PC-3 (cell line): Measurements from ENCODE around the gene HTD2. TPM values are rescaled to one million over a fixed set of nuclear protein-coding genes. Genes with fewer than 3 reads are reported as not detected.

Experiments
- ATAC-seq: fragments of 200-7000 bp; cut with Tn5 transposase; 2 replicates; pipeline ENCODE4 v1.9.1; 2020; ENCODE audit warnings: mild to moderate bottlenecking, moderate library complexity
- BruUV-seq: library from RNA; stranded (reverse); fragments of 400-500 nt; replicated peaks from 2 replicates; lab custom pipeline; 2021; lab: Mats Ljungman, UMichigan
- CTCF ChIA-PET: fragments of 300-600 bp; sonication (Branson Sonifier 250); formaldehyde crosslinking; loops from one replicate; lab custom pipeline; 2022; ENCODE audit warnings: antibody characterized with exemption; lab: Charles Lee
- POLR2A ChIA-PET: fragments of 300-600 bp; sonication (Branson Sonifier 250); formaldehyde crosslinking; loops from one replicate; lab custom pipeline; 2022; ENCODE audit warnings: antibody characterized with exemption; ENCODE audit not compliant: unreplicated experiment; lab: Charles Lee
- DNase-seq: peaks from one replicate; pipeline ENCODE4 v3.0.0-alpha.2; 2015
- H2AFZ ChIP-seq: fragments of 300-600 bp; sonication (generic); 2 replicates; pipeline ENCODE4 v1.6.0; 2016; ENCODE audit warnings: antibody characterized with exemption, low read length
- H3F3A ChIP-seq: fragments of 300-600 bp; sonication (generic); one replicate; pipeline ENCODE4 v1.6.0; 2017; ENCODE audit warnings: antibody characterized with exemption, low read length, control low read depth, mild to moderate bottlenecking; ENCODE audit not compliant: unreplicated experiment
- H3K27ac ChIP-seq: fragments of 300-600 bp; sonication (generic); 2 replicates; pipeline ENCODE4 v1.5.1; 2016; ENCODE audit warnings: mild to moderate bottlenecking, low read length
- H3K27me3 ChIP-seq: fragments of 300-600 bp; sonication (generic); 2 replicates; pipeline ENCODE4 v1.6.1; 2016; ENCODE audit warnings: low read length, mixed read lengths
- H3K36me3 ChIP-seq: fragments of 300-600 bp; sonication (generic); 2 replicates; pipeline ENCODE4 v1.6.1; 2016; ENCODE audit warnings: low read depth, mixed run types, low read length, mixed read lengths
- H3K4me1 ChIP-seq: fragments of 300-600 bp; sonication (generic); 2 replicates; pipeline ENCODE4 v1.5.1; 2016; ENCODE audit warnings: low read length; ENCODE audit not compliant: insufficient read depth
- H3K4me2 ChIP-seq: fragments of 300-600 bp; sonication (generic); 2 replicates; pipeline ENCODE4 v1.6.0; 2016; ENCODE audit warnings: low read length
- H3K4me3 ChIP-seq: fragments of 300-600 bp; sonication (generic); 2 replicates; pipeline ENCODE4 v1.5.1; 2016; ENCODE audit warnings: mild to moderate bottlenecking, low read length, mixed read lengths
- H3K79me2 ChIP-seq: fragments of 300-600 bp; sonication (generic); 2 replicates; pipeline ENCODE4 v1.6.1; 2017; ENCODE audit warnings: low read length, mixed read lengths
- H3K9ac ChIP-seq: fragments of 300-600 bp; sonication (generic); 2 replicates; pipeline ENCODE4 v1.6.0; 2016; ENCODE audit warnings: mild to moderate bottlenecking, low read length
- H3K9me2 ChIP-seq: fragments of 300-600 bp; sonication (generic); replicated peaks from 2 replicates; pipeline ENCODE4 v1.6.1; 2016; ENCODE audit warnings: mixed run types, low read length, mixed read lengths
- H3K9me3 ChIP-seq: fragments of 300-600 bp; sonication (generic); 2 replicates; pipeline ENCODE4 v1.6.1; 2016; ENCODE audit warnings: low read length, mixed read lengths
- H4K20me1 ChIP-seq: fragments of 300-600 bp; sonication (generic); 2 replicates; pipeline ENCODE4 v1.6.1; 2016; ENCODE audit warnings: low read length, mixed read lengths
- EZH2 ChIP-seq: fragments of 300-600 bp; sonication (generic); IDR thresholded peaks from one replicate; pipeline ENCODE4 v1.6.1; 2017; ENCODE audit warnings: antibody characterized with exemption, mild to moderate bottlenecking, low read length; ENCODE audit not compliant: unreplicated experiment
- EZH2phosphoT487 ChIP-seq: fragments of 300-600 bp; sonication (generic); IDR thresholded peaks from 2 replicates; pipeline ENCODE4 v1.6.1; 2018; ENCODE audit warnings: mild to moderate bottlenecking, antibody characterized with exemption, low read length, borderline replicate concordance
- intact Hi-C: fragments of 100-400 bp; cut with micrococcal nuclease; formaldehyde crosslinking; loops from 2 replicates; pipeline ENCODE4 v1.9.0; 2023
- total RNA-seq: library from RNA; depleted of rRNA; stranded (reverse); fragments of >200 nt; gene quantifications from 2 replicates; pipeline ENCODE4 v1.2.3, GENCODE V29; 2014
- TF ChIP-seq, protein P1 (sequence below): fragments of 300-600 bp; sonication (generic); conservative IDR thresholded peaks from 2 replicates; pipeline ENCODE4 v1.5.1; 2017; ENCODE audit warnings: antibody characterized with exemption, low read depth, mild to moderate bottlenecking, low read length

HTD2 gene
- total RNA-seq, 1 experiment from 2014 or later = 6.9 TPM

DNA sequence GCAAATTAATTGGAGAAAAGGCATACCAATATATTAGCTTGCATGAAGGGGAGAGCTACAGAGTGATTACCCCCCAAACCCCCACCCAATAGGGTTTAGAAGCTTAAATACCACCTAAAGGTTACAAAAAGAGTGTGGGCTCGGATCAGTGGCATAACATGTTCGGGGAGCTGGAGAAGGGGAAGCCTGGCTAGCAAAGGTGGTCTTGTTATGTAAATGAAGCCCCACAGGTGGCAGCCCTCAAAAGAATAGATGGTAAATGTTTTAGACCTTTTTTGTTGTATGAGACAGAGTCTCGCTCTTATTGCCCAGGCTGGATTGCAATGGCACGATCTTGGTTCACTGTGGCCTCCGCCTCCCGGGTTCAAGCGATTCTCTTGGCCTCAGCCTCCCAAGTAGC is 15.5 kb downstream of the HTD2 start:
- Histone ChIP-seq H3F3A (no peaks in the 10 kb centered on the region), H3K9me3 (no peaks in the 10 kb centered on the region), H4K20me1 (no peaks in the 10 kb centered on the region), H3K4me2 (no peak overlapping the region), H3K27ac (no peak overlapping the region), H3K9me2 (no peaks in the 10 kb centered on the region), H3K4me3 (no peak overlapping the region), H3K27me3 (no peaks in the 10 kb centered on the region), H3K36me3 (peaks cover 22% of the 10 kb centered on the region), H3K79me2 (no peaks in the 10 kb centered on the region), H3K4me1 (no peaks in the 10 kb centered on the region), H2AFZ (no peak overlapping the region), H3K9ac (no peak overlapping the region)
- TF ChIP-seq, protein P1, sequence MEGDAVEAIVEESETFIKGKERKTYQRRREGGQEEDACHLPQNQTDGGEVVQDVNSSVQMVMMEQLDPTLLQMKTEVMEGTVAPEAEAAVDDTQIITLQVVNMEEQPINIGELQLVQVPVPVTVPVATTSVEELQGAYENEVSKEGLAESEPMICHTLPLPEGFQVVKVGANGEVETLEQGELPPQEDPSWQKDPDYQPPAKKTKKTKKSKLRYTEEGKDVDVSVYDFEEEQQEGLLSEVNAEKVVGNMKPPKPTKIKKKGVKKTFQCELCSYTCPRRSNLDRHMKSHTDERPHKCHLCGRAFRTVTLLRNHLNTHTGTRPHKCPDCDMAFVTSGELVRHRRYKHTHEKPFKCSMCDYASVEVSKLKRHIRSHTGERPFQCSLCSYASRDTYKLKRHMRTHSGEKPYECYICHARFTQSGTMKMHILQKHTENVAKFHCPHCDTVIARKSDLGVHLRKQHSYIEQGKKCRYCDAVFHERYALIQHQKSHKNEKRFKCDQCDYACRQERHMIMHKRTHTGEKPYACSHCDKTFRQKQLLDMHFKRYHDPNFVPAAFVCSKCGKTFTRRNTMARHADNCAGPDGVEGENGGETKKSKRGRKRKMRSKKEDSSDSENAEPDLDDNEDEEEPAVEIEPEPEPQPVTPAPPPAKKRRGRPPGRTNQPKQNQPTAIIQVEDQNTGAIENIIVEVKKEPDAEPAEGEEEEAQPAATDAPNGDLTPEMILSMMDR = no peak
- TF ChIP-seq EZH2phosphoT487 (no peak), EZH2 (no peak)
- intact Hi-C loops = loop anchor here (1.0 kb wide), 1 partner anchor 93 kb away; no protein-coding TSS in a partner anchor
- no TSS peak for BruUV-seq
- ATAC-seq (no peak), DNase-seq (no peak)
- ChIA-PET CTCF (no interaction called here), POLR2A (no interaction called here)

DNA sequence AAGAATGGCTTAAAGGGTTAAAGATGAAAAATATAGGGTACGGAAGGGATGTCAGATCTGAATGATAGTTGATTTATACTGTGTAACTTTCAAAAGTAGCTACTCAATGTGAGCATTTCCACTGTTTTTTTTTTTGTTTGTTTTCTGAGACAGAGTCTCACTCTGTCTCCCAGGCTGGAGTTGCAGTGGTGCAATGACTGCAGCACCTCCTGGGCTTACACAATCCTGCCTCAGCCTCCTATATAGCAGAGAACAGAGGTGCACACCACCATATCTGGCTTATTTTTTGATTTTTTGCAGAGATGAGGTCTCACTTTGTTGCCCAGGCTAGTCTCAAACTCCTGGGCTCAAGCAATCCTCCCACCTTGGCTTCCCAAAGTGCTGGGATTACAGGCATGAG is 16.5 kb downstream of the HTD2 start:
- DNase-seq = no peak
- TF ChIP-seq, protein P1 = no peak
- TF ChIP-seq EZH2 = no peak
- TF ChIP-seq EZH2phosphoT487 = no peak
- Histone ChIP-seq H3K36me3 (peaks cover 12% of the 10 kb centered on the region; the same call in 1 of the 2 replicates), H3K4me3 (no peak overlapping the region), H3K9me2 (no peaks in the 10 kb centered on the region), H3K4me2 (no peak overlapping the region), H3K27ac (no peak overlapping the region), H4K20me1 (no peaks in the 10 kb centered on the region), H3K9me3 (no peaks in the 10 kb centered on the region), H3F3A (no peaks in the 10 kb centered on the region), H3K27me3 (no peaks in the 10 kb centered on the region), H3K79me2 (no peaks in the 10 kb centered on the region), H3K9ac (no peak overlapping the region), H2AFZ (no peak overlapping the region), H3K4me1 (no peaks in the 10 kb centered on the region)
- intact Hi-C loops = no loop called here
- BruUV-seq = no TSS peak
- CTCF ChIA-PET = no interaction called here
- no peak for ATAC-seq
- POLR2A ChIA-PET = no interaction called here

DNA sequence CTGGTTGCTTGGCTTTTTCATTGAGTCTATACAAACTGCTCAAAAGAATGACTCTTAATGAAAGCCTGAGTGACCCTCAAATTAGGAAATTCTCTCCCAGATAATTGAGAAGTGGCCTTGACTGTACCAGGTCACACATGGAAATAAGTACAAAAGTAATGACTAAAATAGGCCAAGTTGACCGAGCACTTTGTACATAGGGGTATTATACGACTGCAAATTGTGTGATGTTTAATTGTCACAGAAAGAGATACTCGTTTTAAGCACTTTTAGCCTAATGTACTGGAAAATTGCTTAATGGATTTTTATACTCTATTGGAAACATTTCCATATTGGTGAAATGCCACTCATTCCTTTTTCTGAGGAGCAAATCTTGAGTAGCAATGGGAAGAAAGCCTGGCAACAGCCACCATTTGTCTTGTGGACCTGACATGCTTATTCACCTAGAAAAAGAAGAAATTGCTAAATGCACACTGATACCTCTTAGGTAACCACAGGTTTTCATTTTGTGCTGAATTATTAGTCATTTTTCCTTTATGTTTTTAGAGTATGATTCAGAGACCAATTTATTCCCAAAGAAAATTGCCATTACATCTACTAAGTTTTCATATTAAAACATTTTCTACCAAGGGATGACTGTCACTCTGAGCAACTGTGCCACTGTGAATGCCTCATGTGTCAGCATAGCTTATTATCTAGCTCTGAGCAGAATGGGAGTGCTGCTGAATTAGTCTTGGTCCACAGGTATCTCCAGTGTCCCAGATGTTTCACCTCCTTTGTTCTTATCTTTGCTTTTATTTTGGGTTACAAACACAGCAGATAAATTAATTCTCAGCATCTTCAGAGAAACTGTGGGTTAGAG is 17.4 kb downstream of the HTD2 start:
- H3K79me2 ChIP-seq = no peaks in the 10 kb centered on the region
- ChIA-PET CTCF (no interaction called here), POLR2A (no interaction called here)
- no peaks in the 10 kb centered on the region for H3K4me1 ChIP-seq
- H3F3A ChIP-seq = no peaks in the 10 kb centered on the region
- H3K27ac ChIP-seq = no peak overlapping the region
- no peak overlapping the region for H3K4me2 ChIP-seq
- H3K9me2 ChIP-seq = no peaks in the 10 kb centered on the region
- no peak overlapping the region for H2AFZ ChIP-seq
- H3K27me3 ChIP-seq = no peaks in the 10 kb centered on the region
- H3K36me3 ChIP-seq = peaks cover 8% of the 10 kb centered on the region; the same call in 1 of the 2 replicates
- H3K4me3 ChIP-seq = no peak overlapping the region
- no peaks in the 10 kb centered on the region for H4K20me1 ChIP-seq
- DNase-seq (peak; percentile 13), ATAC-seq (peak; percentile 36)
- H3K9me3 ChIP-seq = no peaks in the 10 kb centered on the region
- intact Hi-C loops = no loop called here
- no peak overlapping the region for H3K9ac ChIP-seq
- TSS peak; percentile 1 for BruUV-seq
- TF ChIP-seq, protein P1 = no peak
- no peak for TF ChIP-seq EZH2
- TF ChIP-seq EZH2phosphoT487 = no peak
